Suprapubic skin (tissue), 4 donors: ENCODE data around the gene LAPTM5. TPM values are rescaled to one million over a fixed set of nuclear protein-coding genes. Genes with fewer than 3 reads are reported as not detected.

Experiments used
- DNase-seq, 2 donors: peaks; one replicate each; pipeline ENCODE4 v3.0.0-alpha.2; 2019; ENCODE audit warnings: low spot score in 2 of 2
- H3K27ac ChIP-seq: fragments of 200-600 bp; sonication (generic); one replicate; pipeline ENCODE4 v1.5.1; 2019
- H3K27me3 ChIP-seq: fragments of 200-600 bp; sonication (generic); one replicate; pipeline ENCODE4 v1.5.1; 2019
- H3K36me3 ChIP-seq: fragments of 200-600 bp; sonication (generic); one replicate; pipeline ENCODE4 v1.5.1; 2019
- H3K4me1 ChIP-seq: fragments of 200-600 bp; sonication (generic); one replicate; pipeline ENCODE4 v1.5.1; 2019
- H3K4me3 ChIP-seq: fragments of 200-600 bp; sonication (generic); one replicate; pipeline ENCODE4 v1.5.1; 2019; ENCODE audit warnings: mild to moderate bottlenecking
- H3K9me3 ChIP-seq: fragments of 200-600 bp; sonication (generic); one replicate; pipeline ENCODE4 v1.5.1; 2019
- EP300 ChIP-seq: sonication (generic); formaldehyde crosslinking; IDR thresholded peaks from one replicate; pipeline ENCODE4 v1.6.1; 2017; ENCODE audit warnings: antibody characterized with exemption
- POLR2A ChIP-seq, 2 donors: fragments of 450-650 bp; IDR thresholded peaks; one replicate each; pipeline ENCODE4 v1.6.1; 2017; ENCODE audit warnings: antibody characterized with exemption in 2 of 2, mild to moderate bottlenecking in 2 of 2, moderate library complexity in 2 of 2
- POLR2AphosphoS5 ChIP-seq, 3 donors: sonication (generic); formaldehyde crosslinking; IDR thresholded peaks; one replicate each; pipeline ENCODE4 v1.6.1; 2017; ENCODE audit warnings: antibody characterized with exemption in 3 of 3
- WGBS: methylation state at CpG from one replicate; pipeline ENCODE4 v1.1.5; 2018; 5-methylcytosine and 5-hydroxymethylcytosine counted together
- total RNA-seq, 4 donors: library from RNA; depleted of rRNA; stranded (reverse); fragments of >200 nt; gene quantifications; one replicate each; pipeline ENCODE4 v1.1.0, GENCODE V29; 2016
- TF ChIP-seq, protein P1 (sequence below), 2 donors: fragments of 200-600 bp in 1 of 2; fragments of 450-650 bp in 1 of 2; sonication (generic) in 1 of 2; IDR thresholded peaks; one replicate each; pipeline ENCODE4 v1.5.1; 2016 to 2019; ENCODE audit warnings: antibody characterized with exemption in 2 of 2, mild to moderate bottlenecking in 1 of 2, moderate library complexity in 1 of 2

LAPTM5 gene
- total RNA-seq, 4 donors from 2014 or later = 9.9 to 13.7 (median 12.2) TPM

DNA sequence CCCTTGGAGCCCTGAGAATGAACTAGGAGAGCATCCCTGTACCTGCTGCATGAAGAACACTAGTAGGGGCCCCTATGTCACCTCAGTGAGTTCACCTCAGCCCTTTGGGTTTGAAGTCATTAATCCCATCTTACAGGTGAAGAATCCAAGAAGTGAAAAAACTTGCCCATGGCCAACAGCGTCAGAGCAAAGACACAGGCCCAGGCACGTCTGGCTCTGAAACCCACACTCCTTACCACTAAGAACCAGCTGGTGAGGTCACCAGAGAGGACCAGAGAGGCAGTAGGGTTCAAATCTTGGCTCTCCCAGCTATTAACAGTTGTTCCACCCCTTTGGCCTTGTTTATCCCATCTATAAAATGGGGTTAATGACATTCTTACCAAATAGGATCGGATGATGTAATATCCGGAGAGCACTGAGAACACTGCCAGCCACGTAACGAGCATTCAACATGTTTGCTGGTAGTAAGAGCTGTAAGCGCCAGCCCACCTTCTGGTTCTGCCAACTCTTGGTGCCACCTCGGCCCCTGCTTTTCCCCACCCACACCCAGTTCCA is 43.0 kb downstream of the LAPTM5 start:
- H3K36me3 ChIP-seq = no peaks in the 10 kb centered on the region
- H3K27me3 ChIP-seq = no peaks in the 10 kb centered on the region
- peaks cover 14% of the 10 kb centered on the region for H3K4me1 ChIP-seq
- no peak overlapping the region for H3K27ac ChIP-seq
- H3K9me3 ChIP-seq = no peaks in the 10 kb centered on the region
- 73% methylated on average over 8 of the region's 8 CpGs for WGBS
- H3K4me3 ChIP-seq = no peak overlapping the region
- TF ChIP-seq POLR2A (IDR thresholded peaks at IDR 0.05) (no peak), POLR2AphosphoS5 (IDR thresholded peaks at IDR 0.05) (no peak), EP300 (no peak)
- TF ChIP-seq, protein P1, sequence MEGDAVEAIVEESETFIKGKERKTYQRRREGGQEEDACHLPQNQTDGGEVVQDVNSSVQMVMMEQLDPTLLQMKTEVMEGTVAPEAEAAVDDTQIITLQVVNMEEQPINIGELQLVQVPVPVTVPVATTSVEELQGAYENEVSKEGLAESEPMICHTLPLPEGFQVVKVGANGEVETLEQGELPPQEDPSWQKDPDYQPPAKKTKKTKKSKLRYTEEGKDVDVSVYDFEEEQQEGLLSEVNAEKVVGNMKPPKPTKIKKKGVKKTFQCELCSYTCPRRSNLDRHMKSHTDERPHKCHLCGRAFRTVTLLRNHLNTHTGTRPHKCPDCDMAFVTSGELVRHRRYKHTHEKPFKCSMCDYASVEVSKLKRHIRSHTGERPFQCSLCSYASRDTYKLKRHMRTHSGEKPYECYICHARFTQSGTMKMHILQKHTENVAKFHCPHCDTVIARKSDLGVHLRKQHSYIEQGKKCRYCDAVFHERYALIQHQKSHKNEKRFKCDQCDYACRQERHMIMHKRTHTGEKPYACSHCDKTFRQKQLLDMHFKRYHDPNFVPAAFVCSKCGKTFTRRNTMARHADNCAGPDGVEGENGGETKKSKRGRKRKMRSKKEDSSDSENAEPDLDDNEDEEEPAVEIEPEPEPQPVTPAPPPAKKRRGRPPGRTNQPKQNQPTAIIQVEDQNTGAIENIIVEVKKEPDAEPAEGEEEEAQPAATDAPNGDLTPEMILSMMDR (IDR thresholded peaks at IDR 0.05) = no peak
- DNase-seq = no peak

DNA sequence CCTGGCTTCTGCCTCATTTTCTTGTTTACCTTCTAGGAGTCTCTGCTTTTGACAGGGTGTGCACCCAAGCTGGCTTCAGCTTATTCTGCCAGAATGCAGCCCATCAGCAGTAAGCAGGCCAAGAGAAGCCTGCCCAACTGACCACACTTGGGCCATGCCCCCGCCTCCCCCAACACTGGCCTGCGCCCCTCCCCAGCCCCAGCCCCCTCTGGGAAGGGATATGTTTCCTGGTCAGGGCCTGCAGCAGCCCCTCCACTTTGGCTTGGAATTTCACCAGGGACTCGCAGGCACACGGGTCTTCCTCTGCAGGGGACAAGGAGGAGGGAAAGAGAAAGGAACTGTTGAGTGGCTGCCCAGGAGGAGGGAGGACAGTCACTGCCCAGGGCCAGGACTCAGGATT is 43.5 kb downstream of the LAPTM5 start:
- TF ChIP-seq, protein P1 (IDR thresholded peaks at IDR 0.05) = no peak
- TF ChIP-seq EP300 = no peak
- TF ChIP-seq POLR2AphosphoS5 (IDR thresholded peaks at IDR 0.05) = no peak
- no peak for TF ChIP-seq POLR2A (IDR thresholded peaks at IDR 0.05)
- H3K4me1 ChIP-seq = peaks cover 8% of the 10 kb centered on the region
- H3K4me3 ChIP-seq = no peak overlapping the region
- no peak overlapping the region for H3K27ac ChIP-seq
- DNase-seq = peak in 1 of 2 donors; percentile 53
- no peaks in the 10 kb centered on the region for H3K9me3 ChIP-seq
- H3K36me3 ChIP-seq = no peaks in the 10 kb centered on the region
- 65% methylated on average over 4 of the region's 4 CpGs for WGBS
- no peaks in the 10 kb centered on the region for H3K27me3 ChIP-seq

DNA sequence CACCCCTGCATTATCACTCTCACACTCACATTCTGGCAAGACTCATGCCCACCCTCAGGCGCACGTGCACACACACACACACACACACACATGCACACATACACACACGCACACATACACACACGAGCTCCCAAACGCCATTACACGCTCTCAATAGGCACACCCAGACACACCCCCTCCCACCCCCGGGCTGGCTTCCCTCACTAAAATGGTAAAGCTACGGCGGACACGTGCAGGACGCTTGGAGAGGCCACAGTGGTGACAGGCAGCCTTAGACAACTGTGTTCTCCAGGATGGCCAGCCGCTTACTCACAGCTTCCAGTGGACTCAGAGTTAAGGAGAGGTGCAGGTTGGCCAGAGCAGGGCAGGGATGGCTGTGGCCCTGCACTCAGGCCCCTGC is 44.3 kb downstream of the LAPTM5 start:
- H3K36me3 ChIP-seq = no peaks in the 10 kb centered on the region
- no peak overlapping the region for H3K4me3 ChIP-seq
- WGBS = 14% methylated on average over 11 of the region's 12 CpGs
- no peaks in the 10 kb centered on the region for H3K27me3 ChIP-seq
- TF ChIP-seq EP300 = no peak
- TF ChIP-seq POLR2AphosphoS5 (IDR thresholded peaks at IDR 0.05) = no peak
- TF ChIP-seq POLR2A (IDR thresholded peaks at IDR 0.05) = no peak
- TF ChIP-seq, protein P1 (IDR thresholded peaks at IDR 0.05) = no peak
- H3K27ac ChIP-seq = no peak overlapping the region
- peaks cover 3% of the 10 kb centered on the region for H3K4me1 ChIP-seq
- peak in 1 of 2 donors; percentile 62 for DNase-seq
- H3K9me3 ChIP-seq = no peaks in the 10 kb centered on the region

DNA sequence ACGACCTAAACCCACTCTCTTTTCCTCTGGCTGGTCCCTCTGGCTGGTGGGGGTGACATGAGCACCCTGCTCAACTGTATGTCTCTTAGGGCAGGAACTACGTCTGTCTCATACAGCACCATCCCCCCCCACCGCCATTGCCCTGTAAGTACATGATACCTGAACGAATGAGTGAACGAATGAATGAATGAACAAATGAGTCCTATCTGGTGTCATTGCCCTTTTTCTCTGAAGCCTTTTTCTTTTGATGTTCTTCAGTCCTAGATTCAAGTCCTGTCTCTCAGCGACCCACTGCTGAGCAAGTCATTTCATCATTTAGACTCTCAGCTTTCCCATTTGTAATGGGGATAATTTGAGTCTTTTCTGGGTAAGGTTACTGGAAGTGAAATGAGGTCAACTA is 45.0 kb downstream of the LAPTM5 start:
- no peak overlapping the region for H3K4me3 ChIP-seq
- no peaks in the 10 kb centered on the region for H3K27me3 ChIP-seq
- TF ChIP-seq, protein P1 (IDR thresholded peaks at IDR 0.05) = no peak
- TF ChIP-seq POLR2AphosphoS5 (IDR thresholded peaks at IDR 0.05) = no peak
- TF ChIP-seq POLR2A (IDR thresholded peaks at IDR 0.05) = no peak
- TF ChIP-seq EP300 = no peak
- H3K4me1 ChIP-seq = peaks cover under 1% of the 10 kb centered on the region
- H3K27ac ChIP-seq = no peak overlapping the region
- no peaks in the 10 kb centered on the region for H3K9me3 ChIP-seq
- DNase-seq = no peak
- H3K36me3 ChIP-seq = no peaks in the 10 kb centered on the region
- 91% methylated on average over 6 of the region's 6 CpGs for whole genome bisulfite sequencing

DNA sequence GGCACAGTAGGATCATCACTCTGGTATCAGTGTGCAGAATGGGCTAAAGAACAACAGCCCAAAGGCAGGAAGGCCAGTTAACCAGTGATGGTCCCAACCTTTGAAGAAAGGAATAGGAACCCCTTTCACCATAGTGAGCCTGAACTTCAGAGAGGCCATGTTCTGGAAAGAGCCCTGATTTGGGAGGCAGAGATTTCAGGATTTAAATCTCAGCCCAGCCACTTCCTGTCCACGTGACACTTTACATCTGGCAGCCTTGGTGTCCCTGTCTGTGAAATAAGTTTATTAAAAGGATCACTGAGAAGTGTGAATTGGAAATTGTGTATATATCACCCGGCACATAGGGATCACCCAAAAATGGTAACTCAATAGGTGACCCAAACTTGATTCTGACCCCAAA is 47.2 kb downstream of the LAPTM5 start:
- no peaks in the 10 kb centered on the region for H3K36me3 ChIP-seq
- no peaks in the 10 kb centered on the region for H3K9me3 ChIP-seq
- H3K27ac ChIP-seq = no peak overlapping the region
- H3K27me3 ChIP-seq = peaks cover 3% of the 10 kb centered on the region
- 77% methylated on average over 2 of the region's 2 CpGs for WGBS
- H3K4me1 ChIP-seq = peaks cover 7% of the 10 kb centered on the region
- no peak for DNase-seq
- TF ChIP-seq, protein P1 (IDR thresholded peaks at IDR 0.05) = no peak
- TF ChIP-seq POLR2AphosphoS5 (IDR thresholded peaks at IDR 0.05) = no peak
- TF ChIP-seq EP300 = no peak
- no peak for TF ChIP-seq POLR2A (IDR thresholded peaks at IDR 0.05)
- no peak overlapping the region for H3K4me3 ChIP-seq
